NCI-H82 (cell line): Measurements from ENCODE around the gene RIOX2.
A peak's percentile ranks its signal among the peaks of the same experiment; 100 is the strongest.

ENCODE experiments used
- DNase-seq: peaks from one replicate; lab custom pipeline; 2025; lab: John Stamatoyannopoulos, UW

RIOX2 gene

GRCh38 chr3:97990624-97991292 is 18.5 kb upstream of the RIOX2 start:
- no peak for DNase-seq

GRCh38 chr3:97988784-97989568 is 16.7 kb upstream of the RIOX2 start:
- DNase-seq, result no peak

- DNase-seq, result no peak
Observed at GRCh38 chr3:97987306-97987705, 15.1 kb upstream of the RIOX2 start.

GRCh38 chr3:97983933-97984491 is 11.8 kb upstream of the RIOX2 start:
- peak; percentile 76 for DNase-seq

- DNase-seq, result no peak
Observed at GRCh38 chr3:97981886-97982285, 9.7 kb upstream of the RIOX2 start.

GRCh38 chr3:97979610-97980009 is 7.4 kb upstream of the RIOX2 start:
- peak; percentile 98 for DNase-seq

- no peak for DNase-seq
Observed at GRCh38 chr3:97975466-97975865, 3.2 kb upstream of the RIOX2 start.

GRCh38 chr3:97974996-97975395 is 2.8 kb upstream of the RIOX2 start:
- no peak for DNase-seq

- no peak for DNase-seq
Observed at GRCh38 chr3:97972976-97973375, 745 bp upstream of the RIOX2 start.

- DNase-seq, result peak; percentile 87
Observed at GRCh38 chr3:97970956-97971620, 1.1 kb downstream of the RIOX2 start.

- no peak for DNase-seq
Observed at GRCh38 chr3:97970156-97970555, 2.1 kb downstream of the RIOX2 start.

GRCh38 chr3:97969541-97969940 is 2.7 kb downstream of the RIOX2 start:
- DNase-seq, result no peak

- no peak for DNase-seq
Observed at GRCh38 chr3:97968376-97968775, 3.9 kb downstream of the RIOX2 start.

GRCh38 chr3:97967966-97968365 is 4.3 kb downstream of the RIOX2 start:
- no peak for DNase-seq

- DNase-seq, result no peak
Observed at GRCh38 chr3:97960993-97961766, 11.1 kb downstream of the RIOX2 start.

GRCh38 chr3:97960551-97960950 is 11.7 kb downstream of the RIOX2 start:
- DNase-seq, result no peak

- no peak for DNase-seq
Observed at GRCh38 chr3:97959872-97960271, 12.4 kb downstream of the RIOX2 start.

GRCh38 chr3:97958796-97959195 is 13.4 kb downstream of the RIOX2 start:
- DNase-seq, result no peak

- no peak for DNase-seq
Observed at GRCh38 chr3:97958396-97958795, 13.8 kb downstream of the RIOX2 start.

GRCh38 chr3:97957617-97958311 is 14.5 kb downstream of the RIOX2 start:
- DNase-seq, result no peak

- no peak for DNase-seq
Observed at GRCh38 chr3:97956051-97956450, 16.2 kb downstream of the RIOX2 start.
